Measurements from ENCODE around the gene PEX13.

PEX13 gene

DNA sequence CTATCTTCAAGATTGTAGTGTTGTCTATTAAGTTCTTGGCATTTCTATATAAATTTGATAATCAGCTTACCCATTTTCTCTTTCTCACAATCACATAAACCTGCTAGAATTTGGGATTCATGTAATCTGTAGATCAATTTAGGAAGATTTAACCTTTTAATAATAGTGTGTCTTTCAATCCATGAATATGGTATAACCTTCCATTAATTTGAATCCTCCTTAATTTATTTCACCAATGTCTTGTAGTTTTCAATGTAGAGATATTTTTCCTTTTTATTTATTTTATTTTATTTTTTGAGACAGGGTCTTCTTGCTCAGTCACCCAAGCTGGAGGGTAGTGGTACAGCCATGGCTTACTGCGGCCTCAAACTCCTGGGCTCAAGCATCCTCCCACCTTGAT, 68.4 kb downstream of the PEX13 start:
- DNase-seq, result no peak

DNA sequence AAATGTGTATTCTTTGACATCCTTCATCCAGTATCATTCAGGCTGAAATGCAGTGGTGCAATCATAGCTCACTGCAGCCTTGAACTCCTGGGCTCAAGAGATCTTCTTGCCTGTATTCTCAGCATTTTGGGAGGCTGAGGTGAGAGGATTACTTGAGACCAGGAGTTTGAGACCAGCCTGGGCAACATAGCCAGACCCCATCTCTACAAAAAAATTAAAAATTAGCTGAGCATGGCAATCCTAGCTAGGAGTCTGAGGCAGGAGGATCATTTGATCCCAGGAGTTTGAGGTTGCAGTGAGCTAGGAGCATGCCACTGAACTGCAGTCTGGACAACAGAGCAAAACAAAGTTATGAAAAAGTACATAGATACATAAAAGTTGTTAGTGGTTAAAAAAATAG, 72.3 kb downstream of the PEX13 start:
- DNase-seq, result no peak

DNA sequence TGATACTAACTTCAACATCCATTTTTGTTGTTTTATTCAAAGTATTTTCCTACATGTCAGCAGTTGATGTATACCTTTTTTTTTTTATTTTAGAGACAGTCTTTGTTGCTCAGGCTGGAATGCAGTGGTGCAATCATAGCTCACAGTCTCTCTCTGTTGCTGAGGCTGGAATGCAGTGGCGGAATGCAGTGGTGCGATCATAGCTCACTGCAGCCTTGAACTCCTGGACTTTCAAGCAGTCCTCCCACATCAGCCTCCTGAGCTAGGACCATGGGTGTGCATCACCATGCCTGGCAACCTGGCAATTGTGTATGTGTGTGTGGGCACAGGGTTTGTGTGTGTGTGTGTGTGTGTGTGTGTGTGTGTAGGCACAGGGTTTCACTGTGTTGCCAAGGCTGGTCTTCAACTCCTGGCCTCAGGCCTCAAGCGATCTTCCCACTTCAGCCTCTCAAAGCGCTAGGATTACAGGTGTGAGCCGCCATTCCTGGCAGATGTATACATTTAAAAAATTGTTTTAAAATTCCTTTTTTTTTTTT, 72.9 kb downstream of the PEX13 start:
- no peak for DNase-seq

DNA sequence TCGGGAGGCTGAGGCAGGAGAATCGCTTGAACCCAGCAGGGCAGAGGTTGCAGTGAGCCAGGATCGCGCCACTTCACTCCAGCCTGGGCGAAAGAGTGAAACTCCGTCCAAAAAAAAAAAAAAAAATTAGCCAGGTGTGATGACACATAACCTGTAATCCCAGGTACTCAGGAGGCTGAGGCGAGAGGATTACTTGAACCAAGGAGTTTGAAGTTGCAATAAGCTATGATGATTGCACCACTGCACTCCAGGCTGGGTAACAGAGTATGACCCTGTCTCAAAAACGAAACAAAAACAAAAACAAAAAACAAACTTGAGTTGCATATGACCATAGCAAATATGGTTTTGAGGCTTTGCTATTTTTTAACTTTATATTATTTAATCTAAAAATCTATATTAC, 74.0 kb downstream of the PEX13 start:
- DNase-seq, result no peak

DNA sequence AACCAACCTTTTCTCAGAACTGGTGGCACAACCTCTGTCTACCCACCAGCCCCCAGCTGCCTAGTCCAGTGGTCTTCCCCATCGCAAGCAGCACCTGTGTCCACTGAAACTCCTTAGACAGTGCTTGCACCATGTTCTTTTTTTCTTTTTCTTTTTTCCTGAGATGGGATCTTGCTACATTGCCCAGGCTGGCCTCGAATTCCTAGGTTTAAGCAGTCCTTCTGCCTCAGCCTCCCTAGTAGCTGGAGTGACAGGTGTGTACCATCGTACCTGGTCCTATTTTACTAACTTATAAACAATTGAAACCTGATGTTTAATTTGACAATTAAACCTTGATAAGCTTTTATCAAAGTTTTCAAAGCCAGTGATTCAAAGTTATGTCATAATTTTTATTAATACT, 78.9 kb downstream of the PEX13 start:
- DNase-seq, result no peak

DNA sequence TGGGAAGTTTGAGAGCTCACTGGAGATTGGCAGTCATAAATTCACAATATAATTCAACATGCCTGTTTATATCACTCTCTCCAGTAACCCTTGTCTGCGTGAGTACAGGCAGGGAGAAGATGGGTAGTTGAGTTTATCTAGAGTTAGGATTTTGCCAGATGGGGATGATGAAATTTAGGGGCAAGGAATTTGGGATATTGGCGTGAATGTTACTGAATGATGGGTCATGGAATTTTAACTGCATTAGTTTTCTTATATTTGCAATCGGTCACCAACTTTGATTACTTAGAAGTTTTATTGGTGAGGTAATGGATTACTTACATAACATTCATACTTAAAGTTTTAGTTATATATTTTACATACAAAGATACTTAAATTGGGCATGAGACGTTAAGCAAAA, 83.3 kb downstream of the PEX13 start:
- no peak for DNase-seq

Measured in NCI-H1930 (cell line).